ENCODE measurements around the gene PTCH1. TPM values are rescaled to one million over a fixed set of nuclear protein-coding genes. Genes with fewer than 3 reads are reported as not detected.

The PTCH1 gene
- total and polyA plus RNA-seq, 2 donors: 2.5 to 3.4 TPM

GRCh38 chr9:95457769-95458168 is 59.0 kb downstream of the PTCH1 start:
- WGBS: 96% methylated on average over 12 of the region's 12 CpGs
- H3K36me3 ChIP-seq (ENCODE audit: control insufficient read depth in 2 of 2, insufficient read depth in 2 of 2, low read length in 1 of 2): peaks cover 0 to 3% of the 10 kb centered on the region in 2 donors

GRCh38 chr9:95455714-95456113 is 61.1 kb downstream of the PTCH1 start:
- DNase-seq (ENCODE audit: low read depth in 6 of 9, low spot score in 9 of 9): no peak
- H3K27me3 ChIP-seq (ENCODE audit: control insufficient read depth in 2 of 2, insufficient read depth in 1 of 2, low read length in 1 of 2): peaks cover 2 to 56% of the 10 kb centered on the region in 2 donors
- peaks cover 2 to 15% of the 10 kb centered on the region in 2 donors for H3K4me1 ChIP-seq (ENCODE audit: control insufficient read depth in 2 of 2, insufficient read depth in 2 of 2, low read length in 2 of 2)
- H3K4me3 ChIP-seq (ENCODE audit: low read length in 2 of 2): no peak overlapping the region
- WGBS: 98% methylated on average over 9 of the region's 9 CpGs
- H3K9me3 ChIP-seq (ENCODE audit: control insufficient read depth in 2 of 2, insufficient read depth in 1 of 2, low read length in 1 of 2): no peaks in the 10 kb centered on the region
- H3K27ac ChIP-seq (ENCODE audit: low read depth in 1 of 2, low read length in 1 of 2): no peak overlapping the region
- peaks cover 0 to 3% of the 10 kb centered on the region in 2 donors for H3K36me3 ChIP-seq (ENCODE audit: control insufficient read depth in 2 of 2, insufficient read depth in 2 of 2, low read length in 1 of 2)

More at GRCh38 chr9:95457769-95458168, 59.0 kb downstream of the PTCH1 start:
- H3K27ac ChIP-seq (ENCODE audit: low read depth in 1 of 2, low read length in 1 of 2): no peak overlapping the region
- H3K4me1 ChIP-seq (ENCODE audit: control insufficient read depth in 2 of 2, insufficient read depth in 2 of 2, low read length in 2 of 2): peaks cover 19 to 36% of the 10 kb centered on the region in 2 donors
- H3K9me3 ChIP-seq (ENCODE audit: control insufficient read depth in 2 of 2, insufficient read depth in 1 of 2, low read length in 1 of 2): no peaks in the 10 kb centered on the region
- DNase-seq (ENCODE audit: low read depth in 6 of 9, low spot score in 9 of 9): no peak
- no peak overlapping the region for H3K4me3 ChIP-seq (ENCODE audit: low read length in 2 of 2)
- peaks cover 2 to 58% of the 10 kb centered on the region in 2 donors for H3K27me3 ChIP-seq (ENCODE audit: control insufficient read depth in 2 of 2, insufficient read depth in 1 of 2, low read length in 1 of 2)

- peaks cover 0 to 3% of the 10 kb centered on the region in 2 donors for H3K4me1 ChIP-seq (ENCODE audit: control insufficient read depth in 2 of 2, insufficient read depth in 2 of 2, low read length in 2 of 2)
- H3K36me3 ChIP-seq (ENCODE audit: control insufficient read depth in 2 of 2, insufficient read depth in 2 of 2, low read length in 1 of 2): no peaks in the 10 kb centered on the region
- H3K27ac ChIP-seq (ENCODE audit: low read depth in 1 of 2, low read length in 1 of 2): no peak overlapping the region
- WGBS: 97% methylated on average over 4 of the region's 4 CpGs
- no peak overlapping the region for H3K4me3 ChIP-seq (ENCODE audit: low read length in 2 of 2)
- no peaks in the 10 kb centered on the region for H3K9me3 ChIP-seq (ENCODE audit: control insufficient read depth in 2 of 2, insufficient read depth in 1 of 2, low read length in 1 of 2)
- peaks cover 3 to 42% of the 10 kb centered on the region in 2 donors for H3K27me3 ChIP-seq (ENCODE audit: control insufficient read depth in 2 of 2, insufficient read depth in 1 of 2, low read length in 1 of 2)
- DNase-seq (ENCODE audit: low read depth in 6 of 9, low spot score in 9 of 9): no peak
Measured at GRCh38 chr9:95452176-95452575, 64.6 kb downstream of the PTCH1 start.

DNA sequence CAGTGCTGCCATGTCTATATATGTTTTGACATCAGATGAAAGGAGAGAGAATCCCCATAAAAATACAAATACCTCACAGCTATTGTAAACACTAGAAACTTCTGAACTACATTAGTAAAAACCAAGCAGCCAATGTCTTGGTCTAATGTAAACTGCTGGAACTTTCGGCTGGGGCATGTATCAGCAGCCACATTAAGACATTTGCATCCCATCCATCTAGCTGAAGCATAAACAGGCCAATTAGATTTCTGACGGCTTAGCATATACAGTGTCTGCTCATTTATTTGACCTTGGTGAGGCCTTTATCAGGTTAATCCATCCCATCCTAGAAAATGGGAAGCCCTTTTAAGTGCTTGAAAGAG is 65.7 kb downstream of the PTCH1 start:
- H3K4me3 ChIP-seq (ENCODE audit: low read length in 2 of 2): no peak overlapping the region
- H3K4me1 ChIP-seq (ENCODE audit: control insufficient read depth in 2 of 2, insufficient read depth in 2 of 2, low read length in 2 of 2): peaks cover 0 to 3% of the 10 kb centered on the region in 2 donors
- H3K27ac ChIP-seq (ENCODE audit: low read depth in 1 of 2, low read length in 1 of 2): no peak overlapping the region
- H3K27me3 ChIP-seq (ENCODE audit: control insufficient read depth in 2 of 2, insufficient read depth in 1 of 2, low read length in 1 of 2): peaks cover 3 to 43% of the 10 kb centered on the region in 2 donors
- H3K36me3 ChIP-seq (ENCODE audit: control insufficient read depth in 2 of 2, insufficient read depth in 2 of 2, low read length in 1 of 2): no peaks in the 10 kb centered on the region
- WGBS: 94% methylated on average over 2 of the region's 2 CpGs
- H3K9me3 ChIP-seq (ENCODE audit: control insufficient read depth in 2 of 2, insufficient read depth in 1 of 2, low read length in 1 of 2): no peaks in the 10 kb centered on the region
- DNase-seq (ENCODE audit: low read depth in 6 of 9, low spot score in 9 of 9): no peak

- no peak overlapping the region for H3K27ac ChIP-seq (ENCODE audit: low read depth in 1 of 2, low read length in 1 of 2)
- no peaks in the 10 kb centered on the region for H3K36me3 ChIP-seq (ENCODE audit: control insufficient read depth in 2 of 2, insufficient read depth in 2 of 2, low read length in 1 of 2)
- H3K27me3 ChIP-seq (ENCODE audit: control insufficient read depth in 2 of 2, insufficient read depth in 1 of 2, low read length in 1 of 2): peaks cover 3 to 39% of the 10 kb centered on the region in 2 donors
- H3K9me3 ChIP-seq (ENCODE audit: control insufficient read depth in 2 of 2, insufficient read depth in 1 of 2, low read length in 1 of 2): no peaks in the 10 kb centered on the region
- DNase-seq (ENCODE audit: low read depth in 6 of 9, low spot score in 9 of 9): no peak
- H3K4me3 ChIP-seq (ENCODE audit: low read length in 2 of 2): no peak overlapping the region
- 92% methylated on average over 11 of the region's 11 CpGs for WGBS
- peaks cover 0 to 3% of the 10 kb centered on the region in 2 donors for H3K4me1 ChIP-seq (ENCODE audit: control insufficient read depth in 2 of 2, insufficient read depth in 2 of 2, low read length in 2 of 2)
Measured at GRCh38 chr9:95450171-95451064, 66.4 kb downstream of the PTCH1 start.

- no peaks in the 10 kb centered on the region for H3K36me3 ChIP-seq (ENCODE audit: control insufficient read depth in 2 of 2, insufficient read depth in 2 of 2, low read length in 1 of 2)
- H3K4me3 ChIP-seq (ENCODE audit: low read length in 2 of 2): no peak overlapping the region
- peaks cover 8 to 39% of the 10 kb centered on the region in 2 donors for H3K27me3 ChIP-seq (ENCODE audit: control insufficient read depth in 2 of 2, insufficient read depth in 1 of 2, low read length in 1 of 2)
- H3K9me3 ChIP-seq (ENCODE audit: control insufficient read depth in 2 of 2, insufficient read depth in 1 of 2, low read length in 1 of 2): no peaks in the 10 kb centered on the region
- peaks cover 0 to 3% of the 10 kb centered on the region in 2 donors for H3K4me1 ChIP-seq (ENCODE audit: control insufficient read depth in 2 of 2, insufficient read depth in 2 of 2, low read length in 2 of 2)
- no peak overlapping the region for H3K27ac ChIP-seq (ENCODE audit: low read depth in 1 of 2, low read length in 1 of 2)
- DNase-seq (ENCODE audit: low read depth in 6 of 9, low spot score in 9 of 9): no peak
- 93% methylated on average over 22 of the region's 22 CpGs for WGBS
Measured at GRCh38 chr9:95449016-95449415, 67.8 kb downstream of the PTCH1 start.

DNA sequence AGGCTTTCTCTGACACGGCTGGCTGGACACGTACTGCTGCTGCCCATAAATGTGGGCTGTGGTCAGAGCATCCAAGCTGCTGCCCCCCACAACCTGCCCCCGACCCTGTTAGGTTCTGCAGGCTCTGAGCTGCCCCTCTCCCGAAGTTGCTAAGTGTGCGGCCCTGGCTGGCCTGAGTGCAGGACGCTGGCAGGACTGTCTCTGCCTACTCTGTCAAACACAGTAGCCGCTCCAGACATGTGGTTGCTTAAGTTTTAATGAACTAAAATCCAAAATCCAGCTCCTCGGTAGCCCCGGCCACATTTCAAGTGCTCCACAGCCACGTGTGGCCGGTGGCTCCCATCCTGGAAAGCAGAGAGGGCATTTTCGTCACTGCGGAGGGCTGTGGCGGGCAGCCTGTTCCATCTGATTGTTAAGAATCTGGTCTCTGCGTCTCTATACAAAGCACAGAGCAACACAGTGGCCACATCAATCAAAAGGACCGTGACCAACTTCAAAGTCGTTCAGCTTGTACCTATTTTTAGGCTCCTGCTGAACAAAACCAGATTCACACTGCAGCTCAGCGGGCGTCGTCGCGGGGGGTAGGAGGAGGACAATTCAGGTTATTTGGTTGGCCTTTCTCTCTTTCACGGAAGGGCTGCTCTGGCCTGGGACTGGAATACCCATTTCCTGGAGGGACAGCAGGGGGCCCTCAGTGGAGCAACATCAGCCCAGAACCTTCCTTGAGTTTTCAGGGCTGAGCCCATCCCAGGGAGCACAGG is 68.9 kb downstream of the PTCH1 start:
- no peaks in the 10 kb centered on the region for H3K36me3 ChIP-seq (ENCODE audit: control insufficient read depth in 2 of 2, insufficient read depth in 2 of 2, low read length in 1 of 2)
- DNase-seq (ENCODE audit: low read depth in 6 of 9, low spot score in 9 of 9): no peak
- no peak overlapping the region for H3K4me3 ChIP-seq (ENCODE audit: low read length in 2 of 2)
- H3K27ac ChIP-seq (ENCODE audit: low read depth in 1 of 2, low read length in 1 of 2): no peak overlapping the region
- peaks cover 8 to 36% of the 10 kb centered on the region in 2 donors for H3K27me3 ChIP-seq (ENCODE audit: control insufficient read depth in 2 of 2, insufficient read depth in 1 of 2, low read length in 1 of 2)
- H3K9me3 ChIP-seq (ENCODE audit: control insufficient read depth in 2 of 2, insufficient read depth in 1 of 2, low read length in 1 of 2): no peaks in the 10 kb centered on the region
- peaks cover 0 to 3% of the 10 kb centered on the region in 2 donors for H3K4me1 ChIP-seq (ENCODE audit: control insufficient read depth in 2 of 2, insufficient read depth in 2 of 2, low read length in 2 of 2)
- WGBS: 91% methylated on average over 23 of the region's 23 CpGs

- no peak overlapping the region for H3K27ac ChIP-seq (ENCODE audit: low read depth in 1 of 2, low read length in 1 of 2)
- WGBS: 98% methylated on average over 26 of the region's 26 CpGs
- H3K36me3 ChIP-seq (ENCODE audit: control insufficient read depth in 2 of 2, insufficient read depth in 2 of 2, low read length in 1 of 2): no peaks in the 10 kb centered on the region
- peaks cover 8 to 39% of the 10 kb centered on the region in 2 donors for H3K27me3 ChIP-seq (ENCODE audit: control insufficient read depth in 2 of 2, insufficient read depth in 1 of 2, low read length in 1 of 2)
- no peaks in the 10 kb centered on the region for H3K9me3 ChIP-seq (ENCODE audit: control insufficient read depth in 2 of 2, insufficient read depth in 1 of 2, low read length in 1 of 2)
- DNase-seq (ENCODE audit: low read depth in 6 of 9, low spot score in 9 of 9): no peak
- no peak overlapping the region for H3K4me3 ChIP-seq (ENCODE audit: low read length in 2 of 2)
- peaks cover 0 to 3% of the 10 kb centered on the region in 2 donors for H3K4me1 ChIP-seq (ENCODE audit: control insufficient read depth in 2 of 2, insufficient read depth in 2 of 2, low read length in 2 of 2)
Measured at GRCh38 chr9:95446984-95447383, 69.8 kb downstream of the PTCH1 start.

- Histone ChIP-seq H3K27me3 (ENCODE audit: control insufficient read depth in 2 of 2, insufficient read depth in 1 of 2, low read length in 1 of 2) (peaks cover 8 to 35% of the 10 kb centered on the region in 2 donors), H3K27ac (ENCODE audit: low read depth in 1 of 2, low read length in 1 of 2) (no peak overlapping the region), H3K9me3 (ENCODE audit: control insufficient read depth in 2 of 2, insufficient read depth in 1 of 2, low read length in 1 of 2) (no peaks in the 10 kb centered on the region), H3K36me3 (ENCODE audit: control insufficient read depth in 2 of 2, insufficient read depth in 2 of 2, low read length in 1 of 2) (no peaks in the 10 kb centered on the region), H3K4me3 (ENCODE audit: low read length in 2 of 2) (no peak overlapping the region), H3K4me1 (ENCODE audit: control insufficient read depth in 2 of 2, insufficient read depth in 2 of 2, low read length in 2 of 2) (peaks cover 0 to 3% of the 10 kb centered on the region in 2 donors)
- 72% methylated on average over 5 of the region's 5 CpGs for WGBS
- no peak for DNase-seq (ENCODE audit: low read depth in 6 of 9, low spot score in 9 of 9)
Measured at GRCh38 chr9:95446259-95446658, 70.5 kb downstream of the PTCH1 start.

Data from thymus (tissue), 11 donors.